H1 (cell line): Measurements from ENCODE around the gene TM9SF3. TPM values are rescaled to one million over a fixed set of nuclear protein-coding genes. Genes with fewer than 3 reads are reported as not detected.

Experiments used
- CTCF ChIA-PET: fragments of 300-600 bp; sonication (Branson Sonifier 250); formaldehyde crosslinking; loops from one replicate; lab custom pipeline; 2021; ENCODE audit not compliant: partially characterized antibody; lab: Charles Lee
- POLR2A ChIA-PET: fragments of 300-600 bp; sonication (Branson Sonifier 250); formaldehyde crosslinking; loops from one replicate; lab custom pipeline; 2021; ENCODE audit warnings: inconsistent platforms; ENCODE audit not compliant: partially characterized antibody; lab: Charles Lee
- DNase-seq, 2 experiments: peaks; one replicate each; pipeline versions ENCODE4 v3.0.0 to v3.0.0-alpha.2; 2010 to 2022; ENCODE audit warnings: low spot score in 2 of 2, low read depth in 1 of 2, mixed read lengths in 1 of 2
- FAIRE-seq: peaks from 2 replicates; lab custom pipeline; 2011; peaks lifted over from hg19 to GRCh38; lab: Jason Lieb, UNC
- H2AFZ ChIP-seq: 2 replicates; pipeline ENCODE4 v1.8.1; 2012; ENCODE audit warnings: low read length, inconsistent platforms
- H2AK5ac ChIP-seq: 2 replicates; pipeline ENCODE4 v1.6.1; 2013; ENCODE audit warnings: low read depth, low read length
- H2BK120ac ChIP-seq: replicated peaks from 2 replicates; pipeline ENCODE3; 2013; ENCODE audit warnings: low read depth, low read length, inconsistent platforms
- H2BK12ac ChIP-seq: 2 replicates; pipeline ENCODE4 v1.6.1; 2013; ENCODE audit warnings: low read depth, low read length
- H2BK15ac ChIP-seq: 2 replicates; pipeline ENCODE4 v1.6.1; 2013; ENCODE audit warnings: low read length
- H2BK20ac ChIP-seq: 2 replicates; pipeline ENCODE4 v1.6.1; 2013; ENCODE audit warnings: low read length
- H2BK5ac ChIP-seq: 2 replicates; pipeline ENCODE4 v1.6.1; 2013; ENCODE audit warnings: low read depth, low read length
- H3K14ac ChIP-seq: 2 replicates; pipeline ENCODE4 v1.6.1; 2013; ENCODE audit warnings: inconsistent platforms; ENCODE audit not compliant: insufficient read length
- H3K18ac ChIP-seq: 2 replicates; pipeline ENCODE4 v1.6.1; 2013; ENCODE audit warnings: low read length; ENCODE audit errors: extremely low read depth
- H3K23ac ChIP-seq: 2 replicates; pipeline ENCODE4 v1.6.1; 2013; ENCODE audit warnings: inconsistent platforms; ENCODE audit not compliant: insufficient read length
- H3K23me2 ChIP-seq: 2 replicates; pipeline ENCODE4 v1.6.1; 2013; ENCODE audit warnings: low read depth, low read length
- H3K27ac ChIP-seq: 2 replicates; pipeline ENCODE4 v1.6.1; 2011; ENCODE audit warnings: low read depth, low read length, inconsistent platforms
- H3K27me3 ChIP-seq, 4 experiments: replicated peaks in 1 of 4; 1 replicate in 1 of 4; 2 replicates in 3 of 4; pipeline versions ENCODE4 v1.6.1 to v1.8.1; 2011 to 2013; ENCODE audit warnings: low read length in 3 of 4, mild to moderate bottlenecking in 3 of 4, inconsistent platforms in 2 of 4, mixed read lengths in 2 of 4, moderate library complexity in 1 of 4; ENCODE audit not compliant: control insufficient read depth in 3 of 4, insufficient read depth in 3 of 4; ENCODE audit errors: extremely low read depth in 1 of 4
- H3K36me3 ChIP-seq, 4 experiments: 2 replicates each; pipeline versions ENCODE4 v1.6.1 to v1.8.1; 2011 to 2013; ENCODE audit warnings: mild to moderate bottlenecking in 4 of 4, low read length in 3 of 4, moderate library complexity in 2 of 4, control low read depth in 1 of 4, inconsistent platforms in 1 of 4; ENCODE audit not compliant: insufficient read depth in 4 of 4, control insufficient read depth in 2 of 4
- H3K4ac ChIP-seq: replicated peaks from 2 replicates; pipeline ENCODE3; 2013; ENCODE audit warnings: low read length, low read depth, mixed read lengths, inconsistent platforms; ENCODE audit not compliant: insufficient read length
- H3K4me1 ChIP-seq, 4 experiments: replicated peaks in 1 of 4; 1 replicate in 1 of 4; 2 replicates in 3 of 4; pipeline versions ENCODE4 v1.6.1 to v1.8.1; 2011 to 2013; ENCODE audit warnings: low read length in 3 of 4, inconsistent platforms in 2 of 4, mixed read lengths in 1 of 4; ENCODE audit not compliant: insufficient read depth in 4 of 4, control insufficient read depth in 3 of 4
- H3K4me2 ChIP-seq, 2 experiments: 2 replicates each; pipeline versions ENCODE4 v1.6.1 to v1.8.1; 2011 to 2013; ENCODE audit warnings: low read depth in 2 of 2, low read length in 2 of 2, control low read depth in 1 of 2, inconsistent platforms in 1 of 2, mild to moderate bottlenecking in 1 of 2; ENCODE audit not compliant: insufficient read depth in 1 of 2
- H3K4me3 ChIP-seq, 4 experiments: fragments of 200-600, 300-600 bp in 1 of 4; sonication (generic), shearing (Covaris generic), sonication (Bioruptor Twin) in 1 of 4; 2 replicates each; pipeline versions ENCODE4 v1.5.1 to v1.8.1; 2011 to 2016; ENCODE audit warnings: low read length in 4 of 4, low read depth in 3 of 4, control low read depth in 2 of 4, inconsistent platforms in 2 of 4, mild to moderate bottlenecking in 2 of 4, mixed read lengths in 1 of 4, moderate library complexity in 1 of 4; ENCODE audit not compliant: insufficient read depth in 2 of 4; ENCODE audit errors: extremely low read depth in 1 of 4
- H3K56ac ChIP-seq: replicated peaks from 2 replicates; pipeline ENCODE3; 2013; ENCODE audit warnings: low read depth, mild to moderate bottlenecking, mixed read lengths, low read length, inconsistent platforms; ENCODE audit not compliant: insufficient read length
- H3K79me1 ChIP-seq: 2 replicates; pipeline ENCODE4 v1.6.1; 2013; ENCODE audit warnings: low read depth, low read length, control low read depth
- H3K79me2 ChIP-seq, 2 experiments: 2 replicates each; pipeline versions ENCODE4 v1.6.1 to v1.8.1; 2012 to 2013; ENCODE audit warnings: low read length in 2 of 2, mild to moderate bottlenecking in 2 of 2, inconsistent platforms in 1 of 2; ENCODE audit not compliant: insufficient read depth in 2 of 2, control insufficient read depth in 1 of 2
- H3K9ac ChIP-seq, 4 experiments: replicated peaks in 1 of 4; 1 replicate in 1 of 4; 2 replicates in 3 of 4; pipeline versions ENCODE4 v1.6.1 to v1.8.1; 2011 to 2013; ENCODE audit warnings: low read depth in 3 of 4, low read length in 3 of 4, control low read depth in 2 of 4, mild to moderate bottlenecking in 2 of 4, moderate library complexity in 2 of 4, inconsistent platforms in 1 of 4; ENCODE audit errors: extremely low read depth in 1 of 4
- H3K9me3 ChIP-seq, 2 experiments: 2 replicates each; pipeline versions ENCODE4 v1.6.1 to v1.8.1; 2012 to 2013; ENCODE audit warnings: mild to moderate bottlenecking in 2 of 2, moderate library complexity in 2 of 2, control low read depth in 1 of 2, inconsistent platforms in 1 of 2, low read depth in 1 of 2, low read length in 1 of 2, mixed read lengths in 1 of 2; ENCODE audit not compliant: insufficient read depth in 2 of 2
- H4K20me1 ChIP-seq, 2 experiments: replicated peaks in 1 of 2; 2 replicates each; pipeline versions ENCODE3 to v1.8.1; 2011 to 2013; ENCODE audit warnings: inconsistent platforms in 2 of 2, low read length in 2 of 2, mild to moderate bottlenecking in 1 of 2; ENCODE audit not compliant: insufficient read depth in 2 of 2, control insufficient read depth in 1 of 2
- H4K5ac ChIP-seq: 2 replicates; pipeline ENCODE4 v1.6.1; 2013; ENCODE audit warnings: low read length, low read depth, mixed read lengths, inconsistent platforms; ENCODE audit not compliant: insufficient read length
- H4K8ac ChIP-seq: 2 replicates; pipeline ENCODE4 v1.8.0; 2013; ENCODE audit warnings: mild to moderate bottlenecking, moderate library complexity, low read length, inconsistent platforms; ENCODE audit not compliant: insufficient read depth; ENCODE audit errors: extremely low read depth
- H4K91ac ChIP-seq: replicated peaks from 2 replicates; pipeline ENCODE3; 2013; ENCODE audit warnings: low read length, mixed read lengths, inconsistent platforms; ENCODE audit not compliant: insufficient read length
- SIN3A ChIP-seq, 2 experiments: IDR thresholded peaks in 1 of 2; conservative IDR thresholded peaks in 1 of 2; 2 replicates each; pipeline ENCODE4 v1.6.1; 2011 to 2012; ENCODE audit warnings: low read length in 2 of 2, improper control_type of control experiment in 1 of 2, low read depth in 1 of 2, mild to moderate bottlenecking in 1 of 2
- SIRT6 ChIP-seq: IDR thresholded peaks from one replicate; pipeline ENCODE4 v1.7.1; 2012; ENCODE audit warnings: low read length, inconsistent platforms
- WGBS, 2 experiments: shearing (Covaris generic) in 1 of 2; methylation state at CpG; one replicate each; pipeline versions ENCODE4 v1.1.6 to v1.1.7; 2013 to 2015; ENCODE audit warnings: low lambda C conversion rate in 2 of 2, mixed read lengths in 2 of 2, inconsistent platforms in 1 of 2, low coverage in 1 of 2, missing lambda C conversion rate in 1 of 2; ENCODE audit not compliant: insufficient replicate concordance in 2 of 2, insufficient coverage in 1 of 2, insufficient read length in 1 of 2; ENCODE audit errors: extremely low coverage in 1 of 2, missing lambda C conversion rate in 1 of 2; 5-methylcytosine and 5-hydroxymethylcytosine counted together
- polyA plus RNA-seq, 7 experiments: library from polyadenylated mRNA; depleted of rRNA in 3 of 7; stranded (reverse) in 5 of 7; unstranded in 2 of 7; fragments of >200 nt in 5 of 7; fragments of 200-250 nt in 2 of 7; gene quantifications; 1 replicate in 5 of 7; 2 replicates in 1 of 7; 4 replicates in 1 of 7; pipeline versions ENCODE4 v1.2.1 to v1.2.3, GENCODE V29; 2011 to 2013; ENCODE audit warnings: missing spikeins in 2 of 7, mixed read lengths in 2 of 7
- total RNA-seq: library from RNA; stranded (reverse); fragmentation: NEBNext Ultra II Directional; extraction: Animal tissue kit (Norgen Biotek cat#: 25700); gene quantifications from 2 replicates; pipeline ENCODE4 v1.2.1, GENCODE V29; 2021

The TM9SF3 gene
- total and polyA plus RNA-seq, 2 of the 8 experiments (the other 6 are each of a cell fraction or from before 2014, with no cell fraction given): 123 to 127 TPM

GRCh38 chr10:96596422-96597407 lies 9.9 kb upstream of the TM9SF3 start:
- Histone ChIP-seq H3K36me3 (no peaks in the 10 kb centered on the region), H3K4ac (no peak overlapping the region), H3K27ac (no peak overlapping the region), H3K27me3 (0 out of 7 replicates have a peak, but pooled peaks cover 0 to 2% (median 0%) of the 10 kb centered on the region in 4 experiments), H2BK20ac (no peak overlapping the region), H3K4me2 (no peak overlapping the region), H4K91ac (no peak overlapping the region), H4K8ac (no peak overlapping the region), H3K23ac (no peak overlapping the region), H3K4me1 (peaks cover 0 to 3% (median 0%) of the 10 kb centered on the region in 4 experiments; a peak in 1 of 7 replicates), H2BK120ac (no peak overlapping the region), H3K14ac (no peak overlapping the region), H2BK5ac (no peak overlapping the region), H2AK5ac (no peak overlapping the region), H3K79me2 (no peaks in the 10 kb centered on the region), H2BK12ac (no peak overlapping the region), H3K9me3 (no peaks in the 10 kb centered on the region), H3K56ac (no peak overlapping the region), H3K18ac (no peak overlapping the region), H4K5ac (no peak overlapping the region), H4K20me1 (no peaks in the 10 kb centered on the region), H2AFZ (no peak overlapping the region), H3K79me1 (no peaks in the 10 kb centered on the region), H3K23me2 (no peaks in the 10 kb centered on the region), H2BK15ac (no peak overlapping the region), H3K9ac (no peak overlapping the region), H3K4me3 (no peak overlapping the region)
- ChIA-PET CTCF (interaction anchor here (1.4 kb wide), 1 partner anchor 21 kb away, joined by 3 read pairs; no protein-coding TSS in a partner anchor), POLR2A (interaction anchor here (0.7 kb wide), 1 partner anchor 9 kb away, joined by 3 read pairs; the partner anchor contains the start of gene TM9SF3)
- no peak for TF ChIP-seq SIN3A (conservative IDR thresholded peaks at IDR 0.05 in 1 of 2, IDR thresholded peaks at IDR 0.05 in 1 of 2; ENCODE audit: low read depth in 1 of 2, low read length in 2 of 2)
- no peak for TF ChIP-seq SIRT6
- DNase-seq (no peak), FAIRE-seq (no peak)
- whole genome bisulfite sequencing, 2 experiments: 82% methylated on average over 1 of the region's 1 CpG; no CpG with 5 or more reads in 1 of the 2 experiments
